Activated CD8-positive, alpha-beta memory T cell treated with anti-CD3 and anti-CD28 coated beads, Interleukin-2, amount 50 U/mL, for 24 hours (primary cell): Measurements from ENCODE around the gene TEF.
"Not testable (repeated sequence)": the region's sequence is repeated elsewhere in the genome, so short reads cannot be mapped to it uniquely, and the experiment has no call there.

Experiments
- DNase-seq: peaks from one replicate; pipeline ENCODE4 v3.0.0-alpha.2; 2020; ENCODE audit errors: extremely low read depth

The TEF gene

DNA sequence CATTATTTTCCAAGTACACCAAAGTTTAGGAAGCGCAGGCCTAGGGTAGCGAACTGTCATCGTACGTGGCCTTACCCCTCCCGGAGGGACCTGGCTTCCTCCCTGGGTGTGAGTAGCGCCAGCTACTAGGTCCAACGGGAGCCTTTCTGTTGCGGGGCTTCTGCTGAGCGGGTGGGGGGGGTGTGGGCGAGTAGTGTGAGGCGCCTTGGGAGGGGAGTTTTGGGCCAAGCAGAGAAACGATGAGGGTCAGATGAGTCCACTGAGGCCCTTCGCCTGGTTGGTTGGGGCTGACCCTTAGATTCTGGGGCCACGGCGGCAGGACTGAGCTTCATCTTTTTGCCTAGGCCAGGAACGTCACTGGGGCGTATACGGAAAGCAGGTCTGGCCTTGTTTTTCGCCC, 868 bp downstream of the TEF start:
- DNase-seq = no peak

DNA sequence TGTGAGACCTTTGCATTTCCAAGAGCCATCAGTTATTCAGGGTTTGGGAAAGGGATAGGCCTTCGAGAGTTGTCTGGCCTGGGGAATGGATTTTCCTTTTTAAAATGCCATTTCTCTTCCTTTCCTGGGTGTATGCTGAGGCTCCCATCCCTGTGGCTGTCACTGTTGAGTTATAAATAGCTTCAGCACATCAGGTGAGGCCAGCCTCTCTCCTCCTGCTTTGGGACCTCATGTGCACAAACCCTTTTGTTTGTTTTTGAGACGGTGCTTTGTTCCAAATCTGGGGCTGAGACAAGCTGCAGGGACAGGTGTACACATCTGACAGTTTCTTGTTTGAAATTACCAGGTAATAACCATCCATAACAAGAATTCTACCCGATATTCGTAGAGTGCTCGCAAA, 1.3 kb downstream of the TEF start:
- DNase-seq = no peak

DNA sequence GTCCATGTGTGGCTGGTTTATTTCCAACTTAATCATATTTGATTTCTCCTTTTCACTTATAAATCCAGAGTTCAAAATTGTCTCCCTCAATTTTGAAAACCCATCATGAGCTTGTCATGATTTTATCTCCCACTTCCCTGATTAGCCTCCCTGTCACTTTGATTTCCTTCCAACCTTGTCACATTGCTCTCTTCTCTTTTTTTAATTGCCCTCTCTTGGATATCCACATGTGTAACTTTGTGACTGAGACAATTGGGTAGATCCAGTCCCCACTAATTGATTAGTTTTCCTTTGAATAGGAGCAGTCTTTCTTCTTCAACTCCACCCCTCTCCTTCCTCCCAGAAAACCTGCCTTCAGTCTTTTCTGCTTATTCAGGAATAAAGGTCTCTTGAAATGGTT, 2.4 kb downstream of the TEF start:
- no peak for DNase-seq

DNA sequence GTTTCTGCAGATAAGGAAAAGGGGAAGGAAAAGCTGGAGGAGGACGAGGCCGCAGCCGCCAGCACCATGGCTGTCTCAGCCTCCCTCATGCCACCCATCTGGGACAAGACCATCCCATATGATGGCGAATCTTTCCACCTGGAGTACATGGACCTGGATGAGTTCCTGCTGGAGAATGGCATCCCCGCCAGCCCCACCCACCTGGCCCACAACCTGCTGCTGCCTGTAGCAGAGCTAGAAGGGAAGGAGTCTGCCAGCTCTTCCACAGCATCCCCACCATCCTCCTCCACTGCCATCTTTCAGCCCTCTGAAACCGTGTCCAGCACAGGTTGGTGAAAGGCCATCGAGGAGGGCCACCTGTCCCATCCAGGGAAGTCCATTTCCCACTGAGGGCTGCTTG, 5.6 kb downstream of the TEF start:
- no peak for DNase-seq

DNA sequence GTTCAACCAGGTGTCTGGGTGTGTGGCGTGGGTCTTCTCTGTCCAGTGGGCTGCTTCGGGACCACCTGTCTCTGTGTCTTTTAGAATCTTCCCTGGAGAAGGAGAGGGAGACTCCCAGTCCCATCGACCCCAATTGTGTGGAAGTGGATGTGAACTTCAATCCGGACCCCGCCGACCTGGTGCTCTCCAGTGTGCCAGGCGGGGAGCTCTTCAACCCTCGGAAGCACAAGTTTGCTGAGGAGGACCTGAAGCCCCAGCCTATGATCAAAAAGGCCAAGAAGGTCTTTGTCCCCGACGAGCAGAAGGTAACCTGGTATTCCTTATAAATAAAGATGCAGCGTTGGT, 12.2 kb downstream of the TEF start:
- DNase-seq = no peak

DNA sequence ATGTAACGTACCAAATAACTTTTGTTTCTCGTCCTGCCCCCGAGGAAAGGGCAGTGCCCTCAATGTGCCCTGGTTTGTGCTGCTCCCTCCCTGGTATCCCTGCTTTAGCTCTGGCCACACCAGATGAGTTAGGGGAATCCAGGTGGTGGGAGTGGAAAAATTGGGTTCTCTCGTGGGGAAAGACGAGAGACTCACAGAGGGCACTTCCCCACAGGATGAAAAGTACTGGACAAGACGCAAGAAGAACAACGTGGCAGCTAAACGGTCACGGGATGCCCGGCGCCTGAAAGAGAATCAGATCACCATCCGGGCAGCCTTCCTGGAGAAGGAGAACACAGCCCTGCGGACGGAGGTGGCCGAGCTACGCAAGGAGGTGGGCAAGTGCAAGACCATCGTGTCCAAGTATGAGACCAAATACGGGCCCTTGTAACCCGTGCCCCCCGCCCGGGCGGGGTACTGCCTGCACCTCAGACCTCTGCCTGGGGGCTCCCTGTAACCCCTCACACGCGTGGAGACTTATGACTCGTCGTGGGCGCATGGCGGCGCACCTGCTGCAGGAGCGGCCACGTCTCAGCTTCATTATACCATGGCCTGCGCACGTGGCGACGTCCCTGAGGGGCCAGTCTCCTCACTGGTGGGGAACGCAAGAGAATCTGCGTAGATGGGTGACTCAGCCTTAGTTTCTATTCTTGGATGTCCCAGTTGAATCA, 13.9 kb downstream of the TEF start:
- DNase-seq = no peak

DNA sequence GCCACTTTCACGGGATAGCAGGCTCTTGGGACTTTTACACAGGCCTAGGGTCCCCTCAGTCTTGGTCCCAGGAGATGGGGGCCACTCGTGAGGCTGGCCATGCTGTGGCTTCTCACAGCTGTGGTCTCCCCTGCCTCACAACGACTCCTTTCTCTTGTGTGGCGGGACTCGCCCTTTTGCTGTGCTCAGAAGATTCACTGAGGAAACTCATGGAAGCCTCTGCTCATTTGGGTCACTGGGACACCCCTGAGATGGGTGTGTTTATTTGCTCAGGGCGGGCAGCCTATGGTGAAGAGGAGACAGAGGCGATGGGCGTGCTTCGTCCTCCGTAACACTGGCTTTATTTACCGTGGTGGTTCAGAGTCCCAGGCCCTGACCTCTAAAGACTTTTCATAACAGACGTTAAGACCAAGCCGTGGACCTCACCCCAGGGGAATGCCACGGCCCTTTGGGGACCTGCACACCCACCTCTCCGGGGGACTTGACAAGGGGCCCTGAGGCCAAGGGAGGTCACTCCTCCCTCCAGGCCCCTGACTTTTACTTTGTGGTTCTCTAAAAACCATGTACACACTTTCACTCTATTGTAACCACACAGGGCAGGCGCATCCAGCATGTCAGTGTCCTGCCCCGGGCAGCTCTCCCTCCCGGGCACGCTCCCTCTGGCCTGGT, 15.5 kb downstream of the TEF start:
- no peak for DNase-seq

DNA sequence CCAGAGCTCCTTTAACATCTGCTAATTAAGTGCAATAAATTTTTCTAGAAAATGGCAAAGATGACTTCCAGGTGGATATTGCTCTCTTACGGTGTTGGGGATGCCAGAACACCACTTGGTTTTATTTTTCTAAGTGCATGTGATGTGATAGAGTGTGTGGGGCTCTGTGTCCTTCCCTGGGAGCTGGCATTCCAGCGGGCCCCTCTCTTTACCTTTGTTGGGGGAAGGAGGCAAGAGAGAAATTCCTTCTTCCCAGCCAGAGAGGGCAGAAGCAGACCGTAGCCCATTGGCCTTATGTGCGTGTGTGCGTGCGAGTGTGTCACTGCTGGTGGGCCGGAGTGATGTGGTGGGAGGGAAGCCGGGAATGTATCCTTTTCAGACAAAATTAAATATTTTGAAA, 17.2 kb downstream of the TEF start:
- no peak for DNase-seq

DNA sequence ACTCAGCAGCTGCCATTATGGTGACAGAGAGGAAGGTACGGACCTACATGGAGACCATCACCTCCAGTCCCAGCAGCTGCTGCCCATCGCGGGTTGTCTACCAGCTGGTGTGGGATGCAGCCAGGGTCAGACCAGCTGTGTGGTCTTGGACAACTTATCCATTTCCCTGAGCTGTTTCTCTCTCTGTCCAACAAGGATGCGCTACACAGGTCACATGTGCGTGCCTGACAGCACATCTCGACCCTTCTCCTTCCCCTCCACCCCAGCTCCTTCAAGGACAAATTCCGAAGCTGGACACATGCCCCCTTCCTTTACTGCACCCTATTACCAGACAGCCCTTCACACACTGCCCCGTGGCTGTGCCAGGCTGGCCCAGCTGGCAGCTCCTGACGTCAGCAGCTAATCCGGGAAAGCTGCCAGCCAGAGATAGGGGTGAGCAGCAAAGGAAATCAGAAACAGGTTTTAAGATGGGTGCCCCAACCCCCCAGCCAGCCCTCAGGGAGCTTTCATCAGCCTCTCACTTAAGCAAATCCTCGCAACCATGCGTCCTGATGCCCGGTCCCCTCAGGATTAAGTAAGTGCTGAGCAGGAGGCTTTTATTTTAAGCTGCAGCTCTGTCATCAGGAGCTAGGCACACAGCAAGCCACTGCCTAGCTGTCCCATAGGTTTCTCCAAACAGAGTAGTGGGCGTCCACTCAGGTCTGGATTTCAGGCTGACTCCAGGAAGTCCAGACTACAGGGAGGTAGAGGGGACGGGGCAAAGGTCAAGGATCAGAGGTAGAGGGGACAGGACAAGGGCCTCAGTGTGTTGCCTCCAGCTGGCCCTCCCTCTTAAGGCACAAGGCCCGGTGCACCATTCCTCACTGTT, 20.3 kb downstream of the TEF start:
- no peak for DNase-seq

DNA sequence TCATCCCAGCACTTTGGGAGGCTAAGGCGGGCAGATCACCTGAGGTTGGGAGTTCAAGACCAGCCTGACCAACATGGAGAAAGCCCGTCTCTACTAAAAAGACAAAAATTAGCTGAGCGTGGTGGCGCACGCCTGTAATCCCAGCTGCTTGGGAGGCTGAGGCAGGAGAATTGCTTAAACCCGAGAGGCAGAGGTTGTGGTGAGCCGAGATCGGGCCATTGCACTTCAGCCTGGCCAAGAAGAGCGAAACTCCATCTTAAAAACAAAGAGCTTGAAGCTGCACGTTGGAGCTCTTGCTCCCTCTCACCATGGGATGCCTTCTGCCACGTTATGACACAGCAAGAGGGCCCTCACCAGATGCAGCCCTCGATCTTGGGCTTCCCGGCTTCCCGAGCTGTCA, 21.1 kb downstream of the TEF start:
- DNase-seq = not testable (repeated sequence)

DNA sequence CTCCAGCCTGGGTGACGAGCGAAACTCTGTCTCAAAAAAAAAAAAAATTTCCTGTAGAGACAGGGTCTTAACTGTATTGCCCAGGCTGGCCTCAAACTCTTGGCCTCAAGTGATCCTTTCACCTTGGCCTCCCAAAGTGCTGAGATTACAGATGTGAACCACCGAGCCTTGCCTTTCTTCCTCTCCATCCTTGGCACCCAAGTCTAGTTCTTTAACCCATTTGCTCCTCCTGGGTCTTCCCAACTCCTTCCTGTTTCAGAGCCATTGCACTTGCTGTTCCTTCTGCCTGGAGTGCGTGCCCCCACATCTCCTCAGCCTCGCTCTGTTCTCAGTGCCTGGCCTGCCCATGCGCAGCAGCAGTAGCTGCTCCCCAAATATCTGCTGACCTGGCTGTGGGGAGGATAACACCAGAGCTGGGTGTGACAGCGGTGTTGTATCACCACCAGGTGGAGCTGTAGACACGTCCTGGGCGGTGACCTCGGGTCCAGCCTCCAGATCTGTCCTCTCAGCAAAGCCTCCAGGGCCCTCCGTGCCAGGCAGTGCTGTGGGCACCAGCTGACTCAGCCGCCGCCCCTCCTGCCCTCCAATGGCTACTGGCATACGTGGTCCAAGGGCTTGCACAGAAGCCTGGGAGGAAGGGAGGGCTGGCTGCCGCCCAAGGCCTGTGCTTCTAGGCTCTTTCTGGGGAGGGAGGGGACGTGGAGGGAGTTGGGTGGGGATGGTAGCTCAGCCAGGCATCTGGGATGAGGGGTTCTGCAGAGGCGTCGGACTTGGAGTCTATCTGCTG, 22.0 kb downstream of the TEF start:
- DNase-seq = peak; percentile 66

DNA sequence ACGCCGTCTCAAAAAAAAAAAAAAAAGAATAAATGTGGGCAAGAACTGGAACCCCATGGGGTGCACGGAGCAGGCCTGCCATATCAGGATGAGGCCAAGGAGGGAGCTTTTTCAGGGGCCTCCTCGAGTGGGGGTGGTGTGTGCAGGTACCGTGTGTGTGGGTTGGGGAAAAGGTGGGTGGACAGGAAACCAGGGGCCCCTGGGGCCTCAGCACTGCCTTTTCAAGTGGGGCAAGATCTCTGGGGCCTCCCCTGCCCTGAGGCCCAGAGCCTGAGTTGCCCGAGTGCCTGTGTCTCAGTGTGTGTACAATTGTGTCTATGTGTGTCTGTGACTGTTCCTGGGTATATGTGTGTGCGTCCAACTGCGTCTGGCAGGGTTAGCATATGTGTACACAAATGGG, 23.8 kb downstream of the TEF start:
- DNase-seq = no peak

DNA sequence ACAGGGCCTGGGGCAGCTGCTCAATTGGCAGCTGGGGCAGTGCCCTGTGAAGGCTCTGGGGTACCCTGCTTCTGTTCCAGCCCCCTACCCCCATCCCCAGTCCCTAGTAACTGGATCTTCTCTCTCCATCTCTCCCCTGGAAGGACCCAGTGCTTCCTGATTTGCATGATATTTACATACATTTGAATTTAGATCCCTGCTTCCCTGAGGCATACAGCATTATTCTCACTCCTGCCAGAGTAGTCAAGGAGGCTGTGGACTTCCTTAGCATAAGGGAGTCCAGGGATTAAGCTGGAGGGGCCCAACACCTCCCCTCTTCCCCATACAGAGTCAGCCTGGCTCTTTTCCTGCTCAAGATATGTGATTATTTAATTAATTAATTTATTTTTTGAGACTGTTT, 24.7 kb downstream of the TEF start:
- no peak for DNase-seq

DNA sequence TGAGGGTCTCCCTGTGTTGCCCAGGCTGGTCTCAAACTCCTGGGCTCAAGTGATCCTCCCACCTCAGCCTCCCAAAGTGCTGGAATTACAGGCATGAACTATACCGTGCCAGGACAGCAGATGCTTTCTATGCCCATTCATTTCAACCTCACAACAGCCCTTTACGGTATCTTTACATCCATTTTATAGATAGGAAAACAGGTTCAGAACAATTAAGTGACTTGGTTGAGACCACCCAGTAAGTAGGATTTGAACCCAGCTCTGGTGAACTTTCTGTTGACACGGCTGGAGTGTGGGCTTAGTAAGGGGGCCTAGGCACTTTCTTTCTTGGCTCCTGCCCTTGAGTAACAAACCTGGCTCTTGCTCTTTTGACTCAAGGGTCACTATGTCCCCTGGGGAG, 25.7 kb downstream of the TEF start:
- DNase-seq = no peak

DNA sequence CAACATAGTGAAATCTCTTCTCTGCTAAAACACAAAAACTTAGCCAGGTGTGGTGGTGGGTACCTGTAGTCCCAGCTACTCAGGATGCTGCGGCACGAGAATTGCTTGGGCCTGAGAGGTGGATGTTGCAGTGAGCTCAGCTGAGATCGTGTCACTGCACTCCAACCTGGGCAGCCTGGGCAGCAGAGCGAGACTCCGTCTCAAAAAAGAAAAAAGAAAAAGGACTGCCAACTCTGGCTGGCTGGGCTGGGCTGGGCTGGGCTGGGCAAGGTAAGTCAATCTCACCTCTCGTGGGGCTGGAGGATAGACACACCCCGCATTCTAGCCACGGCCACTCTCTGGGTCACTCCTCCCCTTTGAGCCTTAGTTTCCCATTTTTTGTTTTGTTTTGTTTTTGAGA, 26.9 kb downstream of the TEF start:
- DNase-seq = no peak

DNA sequence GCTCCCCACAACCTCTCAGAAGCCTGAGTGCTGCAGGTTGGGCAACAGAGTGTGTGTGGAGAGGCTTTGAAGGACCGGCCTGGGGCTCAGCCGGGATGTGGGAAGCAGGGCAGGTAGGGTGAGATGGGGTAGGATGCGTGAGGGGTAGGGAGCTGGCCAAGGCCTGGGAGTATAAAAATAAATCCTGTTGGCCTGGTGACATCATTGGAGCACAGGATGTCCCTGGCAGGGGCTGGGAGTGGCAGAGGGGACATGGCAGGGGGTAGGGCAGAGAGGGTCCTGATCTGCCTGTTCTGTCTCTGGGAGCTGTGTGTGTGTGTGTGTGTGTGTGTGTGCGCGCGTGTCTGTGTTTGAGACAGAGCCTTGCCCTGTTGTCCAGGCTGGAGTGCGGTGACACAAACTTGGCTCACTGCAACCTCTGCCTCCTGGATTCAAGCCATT, 28.6 kb downstream of the TEF start:
- no peak for DNase-seq

DNA sequence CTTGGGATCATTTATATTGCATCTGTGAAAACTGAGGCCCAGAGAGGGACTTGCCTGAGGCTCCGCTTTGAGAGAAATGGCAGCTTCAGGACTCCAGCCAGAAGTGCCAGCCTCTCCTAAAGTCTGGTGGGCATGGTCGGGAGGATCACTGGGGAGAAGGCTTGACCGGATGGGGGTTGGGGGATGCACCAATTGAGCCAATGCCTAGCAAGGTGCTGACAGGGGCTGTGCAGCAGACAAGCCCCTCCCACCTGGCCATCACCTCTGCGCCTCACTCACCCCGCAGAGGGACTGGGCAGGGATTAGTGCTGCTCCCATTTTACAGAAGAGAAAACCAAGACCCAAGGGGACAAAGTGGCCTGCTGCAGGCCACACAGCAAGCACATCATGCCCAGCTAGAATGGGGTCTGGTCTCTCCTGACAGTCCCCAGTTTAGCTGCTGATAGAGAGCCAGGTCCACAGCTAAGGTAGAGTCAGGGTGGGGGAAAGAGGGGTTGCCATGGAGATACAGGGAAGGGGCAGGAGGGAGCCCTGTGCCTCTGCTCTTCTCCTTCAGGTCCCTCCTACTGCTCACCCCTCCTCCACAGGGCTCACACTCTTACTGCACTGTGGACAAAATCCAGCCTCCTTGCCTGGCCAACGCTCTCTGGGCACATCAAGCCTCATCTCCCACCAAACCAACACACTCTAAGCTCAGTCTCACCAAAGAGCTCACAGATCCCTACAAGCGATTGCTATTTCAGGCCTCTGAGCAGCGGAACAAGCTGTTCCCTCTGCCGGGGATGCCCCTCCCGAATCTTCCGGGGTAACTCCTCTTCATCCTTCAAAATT, 29.5 kb downstream of the TEF start:
- DNase-seq = no peak

DNA sequence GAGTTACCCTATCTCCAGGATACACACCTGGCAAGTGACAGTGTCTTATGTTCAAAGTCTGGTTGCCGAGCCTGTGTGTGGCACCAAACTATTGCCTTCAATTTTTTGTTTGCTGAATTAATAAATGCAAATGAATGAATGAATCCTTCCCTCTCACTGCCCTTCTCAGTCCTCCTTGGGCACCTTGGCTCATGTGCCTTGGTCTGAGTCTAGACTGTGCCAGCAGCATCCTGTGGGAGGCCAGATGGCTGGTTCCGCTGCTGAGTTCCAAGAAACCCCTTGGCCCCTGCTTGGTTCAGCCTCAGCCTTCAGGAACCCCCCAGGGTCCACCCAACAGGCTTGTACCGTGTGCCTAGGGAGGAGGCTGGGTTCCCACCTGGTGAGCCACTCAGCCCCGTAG, 33.8 kb downstream of the TEF start:
- no peak for DNase-seq

DNA sequence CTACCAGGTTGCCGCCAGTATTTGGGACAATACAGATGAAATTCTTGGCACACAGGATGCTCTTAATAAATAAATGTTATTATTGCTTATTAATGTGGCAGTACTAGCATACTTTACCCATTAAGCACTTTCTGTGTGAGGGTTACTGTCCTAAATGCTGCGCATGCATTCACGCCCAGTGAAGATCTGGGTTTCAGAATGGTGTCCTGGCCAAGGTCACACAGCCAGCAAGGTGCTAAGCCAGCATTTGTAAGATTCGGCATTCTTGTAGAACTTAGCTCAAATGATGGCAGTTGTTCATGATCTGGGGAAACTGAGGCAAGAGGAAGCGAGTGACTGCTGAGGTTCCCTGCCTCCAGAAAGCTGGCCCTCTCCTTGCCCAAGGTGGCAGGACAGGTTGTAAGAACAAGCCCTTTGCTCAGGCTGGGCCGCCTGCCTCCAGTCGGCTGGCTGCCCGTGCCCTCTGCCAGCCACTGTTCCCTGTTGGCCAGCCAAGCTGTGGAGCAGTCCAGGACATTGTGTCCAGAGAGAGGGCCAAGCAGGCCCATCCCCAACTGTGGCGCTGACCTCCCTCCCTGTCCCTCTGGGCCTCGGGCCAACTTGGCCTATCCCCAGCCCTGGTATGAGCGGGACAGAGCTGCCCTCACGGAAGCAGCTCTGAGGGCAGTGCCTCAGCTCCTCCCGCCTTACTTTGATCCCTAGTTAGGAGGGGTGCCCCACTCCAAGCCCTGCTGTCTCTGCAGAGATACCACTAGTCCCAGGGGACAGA, 36.1 kb downstream of the TEF start:
- no peak for DNase-seq

DNA sequence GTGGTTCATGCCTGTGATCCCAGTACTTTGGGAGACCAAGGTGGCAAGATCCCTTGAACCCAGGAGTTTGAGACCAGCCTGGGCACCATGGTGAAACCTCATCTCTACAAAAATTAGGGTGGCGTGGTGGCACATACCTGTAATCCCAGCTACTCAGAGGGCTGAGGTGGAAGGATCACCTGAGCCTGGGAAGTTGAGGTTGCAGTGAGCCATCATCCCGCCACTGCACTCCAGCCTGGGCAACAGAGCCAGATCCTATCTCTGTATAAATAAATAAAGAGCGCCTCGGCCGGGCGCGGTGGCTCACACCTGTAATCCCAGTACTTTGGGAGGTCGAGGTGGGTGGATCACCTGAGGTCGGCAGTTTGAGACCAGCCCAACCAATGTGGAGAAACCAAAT, 37.0 kb downstream of the TEF start:
- DNase-seq = no peak
